Stomach (tissue), 4 donors: Measurements from ENCODE around the gene BCL3.

Experiments
- CTCF ChIP-seq, 7 experiments: fragments of 450-650 bp in 4 of 7; fragments of 200-600 bp in 3 of 7; sonication (generic) in 3 of 7; IDR thresholded peaks; one replicate each; pipeline ENCODE4 v1.5.1; 2016 to 2019; ENCODE audit warnings: antibody characterized with exemption in 7 of 7, control low read depth in 2 of 7, mild to moderate bottlenecking in 1 of 7
- POLR2A ChIP-seq, 4 donors: fragments of 450-650 bp; IDR thresholded peaks; one replicate each; pipeline ENCODE4 v1.6.1; 2016; ENCODE audit warnings: antibody characterized with exemption in 4 of 4, control low read depth in 2 of 4, mild to moderate bottlenecking in 1 of 4, moderate library complexity in 1 of 4

GRCh38 chr19:44712864-44713515, 35.5 kb upstream of the BCL3 start:
- no peak for TF ChIP-seq CTCF (IDR thresholded peaks at IDR 0.05)
- no peak for TF ChIP-seq POLR2A (IDR thresholded peaks at IDR 0.05)
